ENCODE data around the gene FCHO1. TPM values are rescaled to one million over a fixed set of nuclear protein-coding genes. Genes with fewer than 3 reads are reported as not detected.

Gene FCHO1
- total and polyA plus RNA-seq, 11 donors = 0.29 to 3.3 (median 0.67) TPM

DNA sequence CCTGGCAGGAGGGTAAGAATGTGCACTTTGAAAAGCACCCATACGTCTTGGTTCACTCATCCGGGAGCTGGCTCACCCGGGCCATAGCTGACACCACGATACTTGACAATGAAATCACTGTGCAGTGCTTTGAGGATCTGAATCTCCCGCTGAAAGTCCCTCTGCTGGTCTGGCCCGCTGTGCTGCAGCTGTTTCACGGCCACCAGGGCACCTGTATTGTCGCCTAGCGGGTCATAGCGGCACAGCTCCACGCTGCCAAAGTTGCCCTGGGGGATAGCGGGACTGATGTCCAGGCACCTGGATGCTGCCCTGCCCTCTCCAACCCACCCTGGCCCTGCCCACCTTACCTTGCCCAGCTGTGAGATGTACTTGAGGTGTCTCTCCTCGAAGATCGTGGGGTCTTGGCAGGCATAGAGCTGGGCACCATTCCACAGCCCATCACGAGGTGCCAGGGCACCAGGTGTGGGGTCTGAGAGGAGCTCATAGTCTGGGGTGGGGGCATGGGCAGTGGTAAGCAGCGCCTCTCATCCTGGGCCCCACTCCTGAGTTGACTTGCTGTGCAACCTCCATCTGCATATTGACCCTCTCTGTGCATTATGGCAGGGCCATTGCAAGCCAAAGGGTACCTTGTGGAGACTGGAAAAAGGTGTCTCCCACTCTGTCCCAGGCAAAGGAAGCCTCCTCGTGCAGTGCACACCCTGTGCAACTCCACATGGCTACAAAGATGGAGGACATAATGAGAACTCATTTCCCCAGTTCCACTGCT is 81.3 kb downstream of the FCHO1 start:
- no peak for TF ChIP-seq POLR2A (IDR thresholded peaks at IDR 0.05)
- TF ChIP-seq, protein P1, sequence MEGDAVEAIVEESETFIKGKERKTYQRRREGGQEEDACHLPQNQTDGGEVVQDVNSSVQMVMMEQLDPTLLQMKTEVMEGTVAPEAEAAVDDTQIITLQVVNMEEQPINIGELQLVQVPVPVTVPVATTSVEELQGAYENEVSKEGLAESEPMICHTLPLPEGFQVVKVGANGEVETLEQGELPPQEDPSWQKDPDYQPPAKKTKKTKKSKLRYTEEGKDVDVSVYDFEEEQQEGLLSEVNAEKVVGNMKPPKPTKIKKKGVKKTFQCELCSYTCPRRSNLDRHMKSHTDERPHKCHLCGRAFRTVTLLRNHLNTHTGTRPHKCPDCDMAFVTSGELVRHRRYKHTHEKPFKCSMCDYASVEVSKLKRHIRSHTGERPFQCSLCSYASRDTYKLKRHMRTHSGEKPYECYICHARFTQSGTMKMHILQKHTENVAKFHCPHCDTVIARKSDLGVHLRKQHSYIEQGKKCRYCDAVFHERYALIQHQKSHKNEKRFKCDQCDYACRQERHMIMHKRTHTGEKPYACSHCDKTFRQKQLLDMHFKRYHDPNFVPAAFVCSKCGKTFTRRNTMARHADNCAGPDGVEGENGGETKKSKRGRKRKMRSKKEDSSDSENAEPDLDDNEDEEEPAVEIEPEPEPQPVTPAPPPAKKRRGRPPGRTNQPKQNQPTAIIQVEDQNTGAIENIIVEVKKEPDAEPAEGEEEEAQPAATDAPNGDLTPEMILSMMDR (IDR thresholded peaks at IDR 0.05) = no peak
- H3K9me3 ChIP-seq = no peaks in the 10 kb centered on the region
- ATAC-seq (no peak), DNase-seq (no peak)
- peaks cover 0 to 16% (median 0%) of the 10 kb centered on the region in 12 donors for H3K4me1 ChIP-seq
- H3K36me3 ChIP-seq = peaks cover 0 to 82% (median 0%) of the 10 kb centered on the region in 9 donors
- WGBS, 4 donors = 86 to 88% (median 87%) methylated on average over 7 to 17 of the region's 17 CpGs
- no peak overlapping the region for H3K27ac ChIP-seq
- no peak overlapping the region for H3K4me3 ChIP-seq
- intact Hi-C loops (cut with DNase I) = no loop called here
- H3K27me3 ChIP-seq = peaks cover 0 to 35% (median 8%) of the 10 kb centered on the region in 9 donors

DNA sequence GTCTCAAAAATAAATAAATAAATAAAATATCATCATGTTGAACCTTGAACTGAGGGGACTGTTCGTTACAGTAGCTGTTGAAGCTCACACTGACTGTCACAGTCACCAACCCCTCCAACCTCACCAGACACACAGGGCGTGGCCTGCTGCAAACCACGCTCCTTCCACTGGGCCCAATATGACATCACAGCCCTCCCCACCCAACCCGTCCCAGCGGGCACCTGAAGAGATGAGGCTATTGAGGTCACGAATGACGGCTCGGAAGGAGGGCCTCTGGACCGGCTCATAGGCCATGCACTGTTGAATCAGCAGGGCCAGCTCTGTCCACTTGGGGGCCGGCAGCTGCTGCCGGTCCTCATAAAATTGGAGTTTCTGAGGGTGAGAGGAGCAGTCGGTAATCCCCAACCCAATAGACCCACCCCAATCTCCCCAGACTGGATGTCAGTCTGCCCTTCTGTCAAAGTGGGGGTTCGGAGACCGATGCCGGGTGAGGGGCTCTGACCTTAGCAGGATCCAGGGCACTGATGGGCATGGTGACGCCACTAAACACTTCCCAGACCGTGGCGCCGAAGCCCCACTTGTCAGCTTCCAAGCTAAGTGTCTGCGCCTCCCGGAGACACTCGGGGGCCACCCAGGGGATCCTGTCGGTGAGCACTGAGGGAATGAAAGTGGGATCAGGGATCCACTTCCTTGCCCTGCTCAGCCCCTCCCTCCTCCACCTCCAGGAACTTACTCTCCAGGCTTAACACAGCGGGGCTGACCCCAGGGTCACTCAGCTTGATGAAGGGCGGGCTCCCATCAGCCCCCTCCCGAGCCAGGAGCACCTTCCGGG is 83.3 kb downstream of the FCHO1 start:
- no peak overlapping the region for H3K27ac ChIP-seq
- TF ChIP-seq POLR2A (IDR thresholded peaks at IDR 0.05) = no peak
- H3K9me3 ChIP-seq = no peaks in the 10 kb centered on the region
- H3K27me3 ChIP-seq = peaks cover 0 to 30% (median 6%) of the 10 kb centered on the region in 9 donors
- DNase-seq (no peak), ATAC-seq (no peak)
- WGBS, 4 donors = 61 to 81% (median 79%) methylated on average over 16 to 27 of the region's 27 CpGs
- intact Hi-C loops (cut with DNase I) = no loop called here
- H3K4me1 ChIP-seq = peaks cover 0 to 16% (median 0%) of the 10 kb centered on the region in 12 donors
- no peak overlapping the region for H3K4me3 ChIP-seq
- H3K36me3 ChIP-seq = peaks cover 0 to 91% (median 0%) of the 10 kb centered on the region in 9 donors

DNA sequence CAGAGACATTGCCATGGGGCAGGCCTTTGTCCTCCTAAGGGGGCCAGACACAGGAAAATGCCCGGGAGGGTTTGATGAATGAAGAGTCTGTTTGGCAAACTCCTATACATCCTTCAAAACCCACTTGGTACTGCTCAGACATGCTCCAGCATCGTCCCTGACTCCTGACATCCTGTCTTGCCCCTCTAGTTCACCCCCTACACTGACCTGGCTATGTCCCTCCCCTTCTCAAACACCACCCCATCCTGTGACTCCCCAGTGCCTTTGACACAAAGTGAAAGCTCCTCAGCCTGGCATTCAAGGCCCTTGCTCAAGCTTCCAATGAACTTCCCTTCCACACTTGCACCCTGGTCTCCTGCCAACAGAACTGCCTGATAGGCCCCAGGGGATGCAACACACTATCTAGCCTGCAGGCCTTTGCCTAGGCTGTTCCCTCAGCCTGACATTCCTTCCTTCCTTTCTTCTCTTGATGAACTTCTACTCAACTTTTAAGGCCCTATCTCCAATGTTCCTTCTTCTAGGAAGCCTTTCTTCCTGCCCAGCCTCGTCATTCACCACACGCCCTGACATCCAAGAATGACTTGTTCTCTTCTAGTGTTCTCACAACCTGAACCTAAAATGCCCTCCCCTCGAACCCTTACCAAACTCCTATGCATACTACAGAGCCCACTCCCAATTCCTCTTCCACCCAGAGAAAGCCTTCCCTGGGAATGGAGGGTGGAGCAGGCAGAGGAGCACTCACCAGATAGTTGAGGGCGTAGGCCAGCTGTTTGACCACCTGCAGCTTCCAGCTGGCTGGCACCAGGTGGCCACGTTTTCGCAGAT is 84.1 kb downstream of the FCHO1 start:
- H3K9me3 ChIP-seq = no peaks in the 10 kb centered on the region
- H3K4me3 ChIP-seq = no peak overlapping the region
- intact Hi-C loops (cut with DNase I) = no loop called here
- H3K4me1 ChIP-seq = peaks cover 0 to 9% (median 0%) of the 10 kb centered on the region in 12 donors
- 76 to 83% (median 77%) methylated on average over 8 of the region's 8 CpGs for WGBS, 4 donors
- DNase-seq (no peak), ATAC-seq (no peak)
- peaks cover 0 to 29% (median 3%) of the 10 kb centered on the region in 9 donors for H3K27me3 ChIP-seq
- no peak overlapping the region for H3K27ac ChIP-seq
- peaks cover 0 to 90% (median 0%) of the 10 kb centered on the region in 9 donors for H3K36me3 ChIP-seq
- no peak for TF ChIP-seq POLR2A (IDR thresholded peaks at IDR 0.05)
- TF ChIP-seq, protein P1 (IDR thresholded peaks at IDR 0.05) = no peak

DNA sequence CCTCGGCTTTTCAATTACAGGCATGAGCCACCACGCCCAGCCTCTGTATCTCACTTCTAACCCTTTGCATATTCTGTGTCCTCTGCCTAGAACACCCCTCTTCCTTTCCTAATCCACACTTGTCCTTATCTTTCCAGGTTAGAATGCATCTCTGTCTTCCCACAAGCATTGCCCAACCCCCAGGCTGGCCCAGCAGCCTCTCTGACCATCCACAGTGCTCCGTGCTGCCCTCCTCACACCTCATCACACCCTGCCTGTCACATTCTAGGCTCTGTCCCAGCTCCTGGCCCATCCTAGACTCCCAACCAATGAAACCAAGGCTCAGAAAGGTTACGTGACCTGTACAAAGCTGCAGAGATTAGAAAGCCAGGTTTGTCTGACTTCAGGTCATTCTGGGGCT is 85.3 kb downstream of the FCHO1 start:
- Histone ChIP-seq H3K4me1 (peaks cover 0 to 5% (median 0%) of the 10 kb centered on the region in 12 donors), H3K9me3 (no peaks in the 10 kb centered on the region), H3K36me3 (peaks cover 0 to 95% (median 0%) of the 10 kb centered on the region in 9 donors), H3K27ac (no peak overlapping the region), H3K27me3 (peaks cover 0 to 38% (median 9%) of the 10 kb centered on the region in 9 donors), H3K4me3 (no peak overlapping the region)
- no peak for TF ChIP-seq POLR2A (IDR thresholded peaks at IDR 0.05)
- TF ChIP-seq, protein P1 (IDR thresholded peaks at IDR 0.05) = no peak
- peak in 1 of 4 donors; percentile 52 for ATAC-seq
- WGBS, 4 donors = 58 to 67% (median 65%) methylated on average over 4 of the region's 4 CpGs
- intact Hi-C loops (cut with DNase I) = no loop called here
- DNase-seq = no peak
